ENCODE results near the gene PREP. TPM values are rescaled to one million over a fixed set of nuclear protein-coding genes. Genes with fewer than 3 reads are reported as not detected.
"Not testable (repeated sequence)": the region's sequence is repeated elsewhere in the genome, so short reads cannot be mapped to it uniquely, and the experiment has no call there.

PREP gene
- total RNA-seq, 2 experiments from 2014 or later, result 42.1 to 47.0 TPM

GRCh38 chr6:105359419-105360370, 43.2 kb downstream of the PREP start:
- POLR2A ChIA-PET, result no interaction called here

GRCh38 chr6:105357165-105357564, 45.7 kb downstream of the PREP start:
- Mint-ChIP-seq H3K9me3 (peaks cover 4% of the 10 kb centered on the region), H3K4me3 (no peak overlapping the region), H3K27ac (no peak overlapping the region), H3K36me3 (ENCODE audit: low read depth) (peaks cover 53% of the 10 kb centered on the region), H3K27me3 (no peaks in the 10 kb centered on the region), H3K4me1 (no peaks in the 10 kb centered on the region)
- POLR2A ChIA-PET, result no interaction called here
- CTCF ChIA-PET, result no interaction called here
- DNase-seq, result no peak

More at GRCh38 chr6:105359419-105360370, 43.2 kb downstream of the PREP start:
- Mint-ChIP-seq H3K27me3 (no peaks in the 10 kb centered on the region), H3K4me1 (peaks cover 12% of the 10 kb centered on the region), H3K36me3 (ENCODE audit: low read depth) (peaks cover 51% of the 10 kb centered on the region), H3K9me3 (peaks cover 4% of the 10 kb centered on the region), H3K4me3 (no peak overlapping the region), H3K27ac (no peak overlapping the region)
- no peak for DNase-seq
- CTCF ChIA-PET, result no interaction called here

- H3K36me3 Mint-ChIP-seq (ENCODE audit: low read depth), result peaks cover 50% of the 10 kb centered on the region
- H3K4me3 Mint-ChIP-seq, result no peak overlapping the region
- H3K4me1 Mint-ChIP-seq, result no peaks in the 10 kb centered on the region
- POLR2A ChIA-PET, result no interaction called here
- DNase-seq, result no peak
- CTCF ChIA-PET, result no interaction called here
- peaks cover 4% of the 10 kb centered on the region for H3K9me3 Mint-ChIP-seq
- H3K27ac Mint-ChIP-seq, result no peak overlapping the region
- no peaks in the 10 kb centered on the region for H3K27me3 Mint-ChIP-seq
Observed at GRCh38 chr6:105352037-105352617, 50.8 kb downstream of the PREP start.

GRCh38 chr6:105348897-105349296, 54.0 kb downstream of the PREP start:
- H3K9me3 Mint-ChIP-seq, result peaks cover 1% of the 10 kb centered on the region
- no peak overlapping the region for H3K27ac Mint-ChIP-seq
- CTCF ChIA-PET, result interaction anchor here (0.7 kb wide), 1 partner anchor 42 kb away, joined by 5 read pairs; no protein-coding TSS in a partner anchor
- POLR2A ChIA-PET, result no interaction called here
- no peaks in the 10 kb centered on the region for H3K4me1 Mint-ChIP-seq
- no peak overlapping the region for H3K4me3 Mint-ChIP-seq
- H3K36me3 Mint-ChIP-seq (ENCODE audit: low read depth), result peaks cover 43% of the 10 kb centered on the region
- H3K27me3 Mint-ChIP-seq, result no peaks in the 10 kb centered on the region
- DNase-seq, result no peak

GRCh38 chr6:105346052-105346451, 56.8 kb downstream of the PREP start:
- Mint-ChIP-seq H3K4me1 (no peaks in the 10 kb centered on the region), H3K27me3 (no peaks in the 10 kb centered on the region), H3K9me3 (peaks cover 2% of the 10 kb centered on the region), H3K4me3 (no peak overlapping the region), H3K27ac (no peak overlapping the region), H3K36me3 (ENCODE audit: low read depth) (peaks cover 42% of the 10 kb centered on the region)
- no peak for DNase-seq
- ChIA-PET POLR2A (no interaction called here), CTCF (interaction anchor here (0.7 kb wide), 1 partner anchor 57 kb away, joined by 3 read pairs; the partner anchor contains the start of gene PREP)

- no peaks in the 10 kb centered on the region for H3K27me3 Mint-ChIP-seq
- ChIA-PET CTCF (no interaction called here), POLR2A (no interaction called here)
- no peak overlapping the region for H3K27ac Mint-ChIP-seq
- H3K9me3 Mint-ChIP-seq, result peaks cover 2% of the 10 kb centered on the region
- no peak overlapping the region for H3K4me3 Mint-ChIP-seq
- H3K36me3 Mint-ChIP-seq (ENCODE audit: low read depth), result peaks cover 45% of the 10 kb centered on the region
- DNase-seq, result no peak
- H3K4me1 Mint-ChIP-seq, result no peaks in the 10 kb centered on the region
Observed at GRCh38 chr6:105345506-105345905, 57.4 kb downstream of the PREP start.

- H3K27ac Mint-ChIP-seq, result no peak overlapping the region
- H3K36me3 Mint-ChIP-seq (ENCODE audit: low read depth), result peaks cover 46% of the 10 kb centered on the region
- no peak overlapping the region for H3K4me3 Mint-ChIP-seq
- no peak for DNase-seq
- H3K9me3 Mint-ChIP-seq, result peaks cover 2% of the 10 kb centered on the region
- no peaks in the 10 kb centered on the region for H3K4me1 Mint-ChIP-seq
- ChIA-PET CTCF (interaction anchor here (0.6 kb wide), 1 partner anchor 12 kb away, joined by 5 read pairs; no protein-coding TSS in a partner anchor), POLR2A (interaction anchor here (0.7 kb wide), 1 partner anchor 867 kb away, joined by 5 read pairs; no protein-coding TSS in a partner anchor)
- no peaks in the 10 kb centered on the region for H3K27me3 Mint-ChIP-seq
Observed at GRCh38 chr6:105344881-105345370, 58.0 kb downstream of the PREP start.

GRCh38 chr6:105338350-105338983, 64.4 kb downstream of the PREP start:
- POLR2A ChIA-PET, H3K27ac Mint-ChIP-seq, H3K27me3 Mint-ChIP-seq, H3K4me3 Mint-ChIP-seq, DNase-seq, H3K4me1 Mint-ChIP-seq, H3K9me3 Mint-ChIP-seq: not testable (repeated sequence)
- CTCF ChIA-PET, result interaction anchor here (0.6 kb wide), 1 partner anchor 11 kb away, joined by 3 read pairs; no protein-coding TSS in a partner anchor
- peaks cover 37% of the 10 kb centered on the region for H3K36me3 Mint-ChIP-seq (ENCODE audit: low read depth)

- H3K36me3 Mint-ChIP-seq (ENCODE audit: low read depth), result peaks cover 30% of the 10 kb centered on the region
- H3K27me3 Mint-ChIP-seq, result no peaks in the 10 kb centered on the region
- DNase-seq, result no peak
- H3K9me3 Mint-ChIP-seq, result no peaks in the 10 kb centered on the region
- POLR2A ChIA-PET, result no interaction called here
- CTCF ChIA-PET, result interaction anchor here (1.0 kb wide), 1 partner anchor 11 kb away, joined by 3 read pairs; no protein-coding TSS in a partner anchor
- peaks cover 2% of the 10 kb centered on the region for H3K4me1 Mint-ChIP-seq
- H3K27ac Mint-ChIP-seq, result no peak overlapping the region
- H3K4me3 Mint-ChIP-seq, result no peak overlapping the region
Observed at GRCh38 chr6:105336986-105337385, 65.9 kb downstream of the PREP start.

GRCh38 chr6:105332576-105332975, 70.3 kb downstream of the PREP start:
- H3K4me3 Mint-ChIP-seq, result no peak overlapping the region
- H3K27ac Mint-ChIP-seq, result no peak overlapping the region
- no peaks in the 10 kb centered on the region for H3K27me3 Mint-ChIP-seq
- H3K36me3 Mint-ChIP-seq (ENCODE audit: low read depth), result peaks cover 25% of the 10 kb centered on the region
- DNase-seq, result no peak
- CTCF ChIA-PET, result interaction anchor here (0.6 kb wide), 1 partner anchor 12 kb away, joined by 5 read pairs; no protein-coding TSS in a partner anchor
- POLR2A ChIA-PET, result no interaction called here
- no peaks in the 10 kb centered on the region for H3K4me1 Mint-ChIP-seq
- no peaks in the 10 kb centered on the region for H3K9me3 Mint-ChIP-seq

GRCh38 chr6:105331927-105332326, 71.0 kb downstream of the PREP start:
- Mint-ChIP-seq H3K27me3 (no peaks in the 10 kb centered on the region), H3K27ac (no peak overlapping the region), H3K36me3 (ENCODE audit: low read depth) (peaks cover 21% of the 10 kb centered on the region), H3K4me3 (no peak overlapping the region), H3K9me3 (no peaks in the 10 kb centered on the region), H3K4me1 (no peaks in the 10 kb centered on the region)
- CTCF ChIA-PET, result no interaction called here
- DNase-seq, result no peak
- POLR2A ChIA-PET, result no interaction called here

- Mint-ChIP-seq H3K27ac (no peak overlapping the region), H3K36me3 (ENCODE audit: low read depth) (peaks cover 26% of the 10 kb centered on the region), H3K4me1 (peaks cover 1% of the 10 kb centered on the region), H3K4me3 (no peak overlapping the region), H3K27me3 (no peaks in the 10 kb centered on the region), H3K9me3 (no peaks in the 10 kb centered on the region)
- no peak for DNase-seq
- CTCF ChIA-PET, result no interaction called here
- POLR2A ChIA-PET, result no interaction called here
Observed at GRCh38 chr6:105330913-105331312, 72.0 kb downstream of the PREP start.

- no peak overlapping the region for H3K4me3 Mint-ChIP-seq
- no peaks in the 10 kb centered on the region for H3K27me3 Mint-ChIP-seq
- H3K36me3 Mint-ChIP-seq (ENCODE audit: low read depth), result peaks cover 28% of the 10 kb centered on the region
- no peak for DNase-seq
- POLR2A ChIA-PET, result no interaction called here
- H3K4me1 Mint-ChIP-seq, result peaks cover 1% of the 10 kb centered on the region
- CTCF ChIA-PET, result no interaction called here
- no peak overlapping the region for H3K27ac Mint-ChIP-seq
- H3K9me3 Mint-ChIP-seq, result no peaks in the 10 kb centered on the region
Observed at GRCh38 chr6:105330364-105330763, 72.5 kb downstream of the PREP start.

All from activated CD4-positive, alpha-beta T cell treated with anti-CD3 and anti-CD28 coated beads, Interleukin-2, amount 10 ng/mL, durations not matched to agents 7 days and 5 days (primary cell).